CD4-positive, alpha-beta T cell treated with Interferon gamma for 1 hour (primary cell): ENCODE results near the gene ARHGEF25.
"Not testable (repeated sequence)": the region's sequence is repeated elsewhere in the genome, so short reads cannot be mapped to it uniquely, and the experiment has no call there.

Experiments used
- DNase-seq: peaks from one replicate; pipeline ENCODE4 v3.0.0-alpha.2; 2020

Gene ARHGEF25

DNA sequence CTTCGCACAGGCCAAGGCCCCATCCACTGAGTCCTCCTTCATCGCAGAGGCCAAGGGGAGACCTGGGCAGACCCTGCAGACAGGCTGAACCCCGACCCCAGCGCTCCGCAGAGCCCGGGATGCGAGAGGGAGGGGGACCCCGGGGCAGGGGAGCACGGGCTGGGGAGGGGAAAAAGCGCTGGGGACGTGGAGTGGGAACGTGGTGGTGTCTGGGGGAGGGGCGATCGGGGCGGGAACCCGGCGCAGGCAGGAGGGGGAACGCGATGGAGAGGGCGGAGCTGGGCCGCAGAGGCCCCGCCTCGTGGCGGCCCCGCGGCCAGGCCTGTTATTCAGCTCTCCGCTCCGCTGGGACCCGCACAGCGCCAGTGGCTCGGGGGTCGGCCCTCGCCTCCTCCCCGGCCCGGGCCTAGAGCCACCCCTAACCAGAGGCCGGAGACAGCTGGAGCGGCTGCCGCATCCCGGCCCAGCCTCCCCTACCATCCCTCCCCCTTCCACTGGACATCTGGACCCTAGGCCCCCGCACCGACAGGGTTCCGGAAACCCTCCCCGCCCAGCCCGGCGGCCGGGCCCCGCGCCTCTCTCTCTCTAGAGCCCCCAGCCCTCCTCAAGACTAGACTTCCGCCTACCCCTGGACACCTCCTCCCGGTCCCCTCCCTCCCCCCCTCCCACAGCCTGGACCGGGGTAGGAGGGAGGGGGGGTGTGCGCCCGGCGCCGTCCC, at the start of gene ARHGEF25:
Gene ARHGEF25 (plus strand): TSS at position 328 of the 719 bp plus-strand sequence. CDS start 460 bp downstream, outside the sequence.
- peak; percentile 32 for DNase-seq

DNA sequence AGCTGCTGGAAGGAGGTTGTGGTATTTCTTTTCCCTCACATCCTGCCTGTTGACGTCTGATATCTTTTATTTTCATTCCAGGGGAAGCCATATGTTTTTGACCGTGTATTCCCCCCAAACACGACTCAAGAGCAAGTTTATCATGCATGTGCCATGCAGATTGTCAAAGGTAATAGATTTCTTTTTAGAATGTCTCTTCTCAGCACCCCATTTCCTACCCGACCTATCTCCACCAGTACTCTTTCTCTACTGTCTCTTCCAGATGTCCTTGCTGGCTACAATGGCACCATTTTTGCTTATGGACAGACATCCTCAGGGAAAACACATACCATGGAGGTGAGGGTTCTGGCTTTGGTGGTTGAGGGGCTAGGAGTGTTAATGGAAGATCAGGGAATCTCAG, 47.9 kb upstream of the ARHGEF25 start:
- DNase-seq: no peak

DNA sequence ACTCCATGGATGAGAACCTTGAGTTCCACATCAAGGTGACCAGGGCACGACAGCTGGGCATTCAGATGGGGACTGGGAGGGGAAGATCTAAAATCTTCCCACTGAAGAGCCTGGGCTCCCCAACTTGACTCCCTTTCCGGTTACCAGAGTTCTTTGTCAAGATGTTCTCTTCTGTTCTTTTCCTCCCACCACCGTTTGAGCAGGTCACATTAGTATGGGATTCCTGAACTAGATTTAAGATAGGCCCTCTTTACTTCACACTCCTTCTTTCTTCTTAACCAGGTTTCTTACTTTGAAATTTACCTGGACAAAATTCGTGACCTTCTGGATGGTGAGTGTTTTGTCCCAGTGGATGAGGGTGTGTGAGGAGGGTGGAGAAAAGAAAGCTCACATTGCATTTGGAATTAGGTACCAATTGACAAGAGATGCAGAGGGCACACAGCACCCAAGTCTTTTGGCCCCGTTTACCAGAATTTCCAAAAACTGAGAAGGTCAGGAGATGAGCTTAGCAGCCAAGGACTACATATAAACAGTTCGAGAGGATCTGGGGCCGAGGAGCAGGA, 47.0 kb upstream of the ARHGEF25 start:
- DNase-seq: no peak

DNA sequence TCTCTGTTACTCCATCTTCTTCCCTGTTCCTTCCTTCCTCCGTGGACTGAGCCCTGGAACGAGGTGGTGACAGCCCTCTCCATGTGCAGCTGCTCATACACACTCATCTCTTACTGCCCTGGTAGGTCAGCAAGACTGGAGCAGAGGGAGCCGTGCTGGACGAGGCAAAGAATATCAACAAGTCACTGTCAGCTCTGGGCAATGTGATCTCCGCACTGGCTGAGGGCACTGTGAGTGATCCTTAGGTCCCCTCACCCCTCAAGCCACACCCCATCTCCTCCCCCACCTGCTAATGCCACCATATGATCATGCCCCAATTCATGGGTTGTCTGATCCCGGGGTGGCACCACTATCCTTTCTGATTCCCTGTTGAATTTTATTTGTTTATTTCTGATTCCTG, 42.4 kb upstream of the ARHGEF25 start:
- DNase-seq: no peak

DNA sequence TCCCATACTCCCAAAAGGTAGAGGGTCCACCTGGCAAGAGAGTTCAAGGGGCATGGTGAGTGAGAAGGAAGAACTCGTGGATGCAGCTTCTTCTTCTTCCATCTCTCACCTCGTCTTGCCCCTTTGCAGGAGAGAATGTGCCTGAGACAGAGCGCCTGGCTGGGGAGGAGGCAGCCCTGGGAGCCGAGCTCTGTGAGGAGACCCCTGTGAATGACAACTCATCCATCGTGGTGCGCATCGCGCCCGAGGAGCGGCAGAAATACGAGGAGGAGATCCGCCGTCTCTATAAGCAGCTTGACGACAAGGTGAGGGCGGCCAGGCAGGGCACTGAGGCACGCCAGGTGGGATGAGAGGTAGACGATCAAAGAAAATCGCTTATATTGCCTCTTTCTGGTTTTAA, 41.4 kb upstream of the ARHGEF25 start:
- DNase-seq: no peak

DNA sequence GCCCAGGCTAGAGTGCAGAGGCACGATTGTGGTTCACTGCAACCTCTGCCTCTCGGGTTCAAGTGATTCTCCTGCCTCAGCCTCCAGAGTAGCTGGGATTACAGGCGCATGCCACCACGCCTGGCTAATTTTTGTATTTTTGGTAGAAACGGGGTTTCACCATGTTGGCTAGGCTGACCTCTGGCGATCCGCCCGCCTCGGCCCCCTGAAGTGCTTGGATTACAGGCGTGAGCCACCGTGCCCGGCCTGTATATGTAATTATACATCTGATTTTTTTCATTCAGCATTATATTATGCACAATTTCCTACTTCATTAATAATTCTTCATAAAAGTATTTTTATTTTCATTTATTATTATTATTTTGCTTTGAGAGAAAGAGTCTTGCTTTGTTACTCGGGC, 40.8 kb upstream of the ARHGEF25 start:
- DNase-seq: not testable (repeated sequence)

DNA sequence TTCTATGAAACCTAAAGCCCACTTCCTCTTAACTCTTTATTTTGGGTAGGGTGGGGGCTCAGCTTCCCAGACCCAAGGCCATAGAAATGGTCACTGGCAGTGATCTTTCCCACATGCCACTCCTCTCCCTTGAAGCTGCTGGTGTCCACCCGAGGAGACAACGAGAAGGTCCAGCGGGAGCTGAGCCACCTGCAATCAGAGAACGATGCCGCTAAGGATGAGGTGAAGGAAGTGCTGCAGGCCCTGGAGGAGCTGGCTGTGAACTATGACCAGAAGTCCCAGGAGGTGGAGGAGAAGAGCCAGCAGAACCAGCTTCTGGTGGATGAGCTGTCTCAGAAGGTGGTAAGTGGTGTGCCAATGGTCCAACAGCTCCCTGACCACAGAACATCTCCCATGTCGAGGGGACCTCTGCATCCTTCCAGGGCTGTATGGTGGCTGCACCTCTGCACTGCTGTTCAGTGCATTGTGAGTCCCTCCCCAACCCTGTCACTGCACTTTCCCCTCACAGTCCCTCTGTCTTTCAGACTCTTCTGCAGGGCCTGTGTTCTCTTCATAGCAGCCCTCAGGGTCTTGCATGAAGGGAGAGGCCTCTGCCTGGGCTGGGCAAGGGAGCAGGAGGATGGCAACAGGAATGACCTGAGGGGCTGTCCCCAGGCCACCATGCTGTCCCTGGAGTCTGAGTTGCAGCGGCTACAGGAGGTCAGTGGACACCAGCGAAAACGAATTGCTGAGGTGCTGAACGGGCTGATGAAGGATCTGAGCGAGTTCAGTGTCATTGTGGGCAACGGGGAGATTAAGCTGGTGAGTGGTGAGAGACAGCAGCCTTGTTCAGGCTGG, 39.1 kb upstream of the ARHGEF25 start:
- DNase-seq: no peak

DNA sequence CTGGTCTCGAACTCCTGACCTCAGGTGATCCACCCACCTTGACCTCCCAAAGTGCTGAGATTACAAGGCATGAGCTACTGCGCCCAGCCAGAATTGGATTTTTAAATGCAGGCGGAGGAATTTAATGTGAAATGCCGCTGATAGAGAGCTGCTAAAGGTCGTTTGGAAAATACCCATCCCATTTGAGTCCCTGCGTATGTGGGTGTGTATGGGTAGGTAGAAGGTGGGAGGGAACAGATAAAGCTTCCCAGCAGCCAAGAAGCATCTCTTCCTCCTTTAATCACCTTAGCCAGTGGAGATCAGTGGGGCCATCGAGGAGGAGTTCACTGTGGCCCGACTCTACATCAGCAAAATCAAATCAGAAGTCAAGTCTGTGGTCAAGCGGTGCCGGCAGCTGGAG, 36.4 kb upstream of the ARHGEF25 start:
- no peak for DNase-seq

DNA sequence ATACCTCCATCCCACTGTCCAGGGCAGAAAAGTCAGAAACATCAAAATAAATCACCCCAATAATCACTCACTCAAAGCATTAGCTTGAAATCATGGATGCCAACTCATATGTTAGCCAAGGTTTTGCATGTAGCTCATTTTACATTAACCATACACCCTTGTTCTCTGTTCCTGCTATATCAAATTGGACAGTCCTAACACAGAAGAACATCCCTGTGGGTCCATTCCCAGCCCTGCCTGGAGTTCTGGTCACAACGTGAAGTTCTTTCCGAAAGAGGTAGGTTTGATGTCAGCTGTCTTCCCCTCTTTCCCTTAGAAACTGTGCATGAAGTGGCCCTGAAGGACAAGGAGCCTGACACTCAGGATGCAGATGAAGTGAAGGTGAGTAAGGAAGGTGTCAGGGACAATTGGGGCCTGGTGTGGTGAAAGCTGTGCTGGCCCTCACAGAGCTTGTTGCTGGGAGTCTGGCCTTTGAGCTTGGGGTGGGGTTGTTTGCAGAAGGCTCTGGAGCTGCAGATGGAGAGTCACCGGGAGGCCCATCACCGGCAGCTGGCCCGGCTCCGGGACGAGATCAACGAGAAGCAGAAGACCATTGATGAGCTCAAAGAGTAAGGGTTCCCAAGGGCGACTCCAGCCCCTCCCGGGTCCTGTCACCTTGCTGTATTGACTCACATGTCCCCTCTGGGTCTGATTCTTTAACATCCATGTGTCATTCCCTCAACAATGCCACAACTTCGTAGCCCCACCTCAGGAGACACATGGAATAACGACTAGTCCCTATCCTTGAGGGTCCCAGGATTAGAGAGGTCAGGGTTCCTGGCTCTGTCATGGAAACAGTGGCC, 35.2 kb upstream of the ARHGEF25 start:
- no peak for DNase-seq

DNA sequence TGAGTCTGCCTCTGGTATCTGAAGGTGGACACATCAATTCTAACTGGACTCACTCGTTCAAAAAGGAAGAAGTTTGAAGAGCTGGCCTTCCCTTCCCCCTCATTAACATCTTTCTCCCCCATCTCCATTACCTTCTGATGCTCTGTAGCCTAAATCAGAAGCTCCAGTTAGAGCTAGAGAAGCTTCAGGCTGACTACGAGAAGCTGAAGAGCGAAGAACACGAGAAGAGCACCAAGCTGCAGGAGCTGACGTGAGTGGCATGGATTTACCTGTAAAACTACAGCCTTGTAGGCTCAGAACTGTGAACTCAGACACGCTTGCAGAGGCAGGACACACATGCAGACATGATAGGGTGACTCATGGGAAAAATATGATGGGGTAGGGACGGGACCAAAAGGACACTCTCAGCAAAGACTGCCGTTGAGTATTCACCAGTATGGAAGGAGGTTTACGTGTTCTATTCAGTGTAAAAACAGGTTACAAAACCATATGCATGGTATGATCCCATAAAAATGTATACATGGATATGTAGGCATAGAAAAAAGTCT, 34.5 kb upstream of the ARHGEF25 start:
- DNase-seq: no peak

DNA sequence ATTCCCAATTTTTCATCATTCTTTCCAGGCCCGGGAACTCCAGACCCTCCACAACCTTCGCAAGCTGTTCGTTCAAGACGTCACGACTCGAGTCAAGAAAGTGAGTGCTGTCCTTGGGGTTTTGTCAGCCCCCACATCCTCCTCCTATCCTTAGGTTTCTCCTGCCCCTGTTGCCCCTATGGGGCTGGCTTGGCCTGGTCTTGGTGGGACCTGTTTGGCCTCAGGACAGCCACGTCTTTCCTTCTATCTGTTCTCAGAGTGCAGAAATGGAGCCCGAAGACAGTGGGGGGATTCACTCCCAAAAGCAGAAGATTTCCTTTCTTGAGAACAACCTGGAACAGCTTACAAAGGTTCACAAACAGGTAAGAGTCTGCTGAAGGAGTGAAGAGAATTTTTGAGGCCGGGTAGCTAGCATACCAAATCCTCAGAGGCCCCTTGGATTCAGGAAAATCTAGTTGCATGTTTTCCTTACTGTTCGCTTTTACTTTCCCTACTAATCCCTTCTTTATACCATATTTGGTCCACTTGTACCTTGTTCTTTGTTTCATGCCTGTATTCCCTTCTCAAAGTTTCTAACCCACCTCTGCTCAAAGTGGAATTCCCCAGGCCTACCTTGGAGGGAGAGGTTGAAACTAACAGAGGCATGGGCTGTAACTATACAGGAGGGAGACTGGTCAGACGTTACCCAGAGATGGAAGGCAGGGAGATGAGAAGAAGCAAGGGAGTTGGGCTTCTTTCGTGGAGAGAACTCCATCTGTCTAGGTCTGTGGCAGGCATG, 33.1 kb upstream of the ARHGEF25 start:
- no peak for DNase-seq

DNA sequence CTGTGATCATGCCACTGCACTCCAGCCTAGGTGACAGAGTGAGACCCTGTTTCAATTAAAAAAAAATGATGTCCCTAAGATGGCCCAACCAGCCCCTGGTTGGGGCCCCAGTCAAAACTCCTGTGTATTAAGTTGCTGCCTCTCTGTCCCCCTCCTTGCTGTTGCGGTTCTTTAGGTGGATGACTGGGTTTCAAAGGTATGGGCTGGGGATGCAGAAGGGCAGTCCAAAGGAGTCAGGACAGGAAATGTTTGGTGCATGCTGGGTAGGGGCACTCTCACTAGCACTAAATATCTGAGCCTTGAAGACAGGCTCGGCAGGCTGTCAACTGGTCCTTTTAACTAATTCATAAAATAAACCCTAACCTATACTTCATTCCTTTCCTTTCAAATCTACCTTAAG, 32.2 kb upstream of the ARHGEF25 start:
- no peak for DNase-seq

DNA sequence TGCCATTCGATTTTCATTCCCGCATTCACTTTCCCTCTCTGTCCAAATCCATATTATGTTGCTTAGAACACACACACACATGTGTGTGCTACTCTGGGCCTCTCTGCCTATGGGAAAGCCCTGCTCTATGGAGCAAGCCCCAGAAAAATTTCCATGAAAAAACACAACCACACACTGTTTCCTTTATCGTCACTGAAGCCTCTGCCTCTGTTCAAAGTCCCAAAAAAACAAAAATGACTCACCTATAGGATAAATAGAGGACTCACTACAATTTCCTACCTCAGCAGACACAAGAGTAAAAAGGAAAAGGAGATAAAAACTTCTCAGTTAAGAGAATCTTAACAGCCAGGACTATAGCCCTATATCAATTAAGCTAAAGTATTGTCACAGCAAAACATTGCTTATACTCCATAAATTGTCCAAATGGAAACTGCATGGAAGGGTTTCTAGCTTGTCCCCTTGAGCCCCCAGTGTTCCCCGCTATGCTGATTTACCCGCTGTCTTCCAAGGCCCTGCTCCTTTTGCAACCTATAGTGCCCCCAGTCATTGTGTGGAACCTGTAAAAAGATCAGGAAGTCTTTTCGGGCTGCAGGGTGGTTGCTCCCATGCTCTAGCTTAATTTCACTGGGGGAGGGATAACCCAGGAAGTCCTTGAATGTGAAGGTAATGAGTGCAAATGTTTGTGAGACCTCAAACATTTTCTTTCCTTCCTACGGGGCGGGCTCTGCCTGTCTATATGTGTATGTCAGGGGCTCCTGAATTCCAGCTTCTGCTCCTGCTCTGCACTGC, 31.4 kb upstream of the ARHGEF25 start:
- no peak for DNase-seq

DNA sequence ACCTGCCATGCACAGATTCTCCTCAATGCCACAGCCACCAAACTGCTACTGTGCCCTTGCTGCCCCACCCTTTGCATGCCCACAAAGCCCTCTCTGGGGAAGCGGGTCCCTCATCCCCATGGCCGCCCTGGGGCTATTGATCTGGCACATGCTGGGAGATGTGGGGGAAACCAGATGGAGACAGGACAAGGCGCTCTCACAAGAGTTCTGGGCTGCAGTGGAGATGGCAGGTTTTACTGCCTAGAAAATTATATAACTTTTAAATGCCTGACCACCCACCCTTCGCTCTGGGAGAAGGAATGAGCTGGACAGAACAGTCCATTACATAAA, 30.8 kb upstream of the ARHGEF25 start:
- DNase-seq: no peak

DNA sequence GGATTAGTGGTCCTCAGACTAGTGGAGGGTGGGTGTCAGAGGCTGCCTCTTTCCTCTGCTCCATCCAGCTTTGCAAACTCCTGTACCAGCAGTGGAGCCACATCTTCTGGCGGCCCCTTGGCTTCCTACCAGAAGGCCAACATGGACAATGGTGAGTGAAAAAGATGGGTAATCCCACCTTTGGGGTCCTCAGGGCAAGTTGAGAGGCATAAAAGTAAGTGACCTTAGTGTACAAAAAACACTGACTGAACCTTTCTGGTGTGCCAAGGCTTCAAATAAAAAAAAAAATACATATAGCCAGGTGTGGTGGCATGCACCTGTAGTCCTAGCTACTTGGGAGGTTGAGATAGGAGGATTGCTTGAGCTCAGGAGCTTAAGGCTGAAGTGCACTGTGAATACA, 29.4 kb upstream of the ARHGEF25 start:
- no peak for DNase-seq

DNA sequence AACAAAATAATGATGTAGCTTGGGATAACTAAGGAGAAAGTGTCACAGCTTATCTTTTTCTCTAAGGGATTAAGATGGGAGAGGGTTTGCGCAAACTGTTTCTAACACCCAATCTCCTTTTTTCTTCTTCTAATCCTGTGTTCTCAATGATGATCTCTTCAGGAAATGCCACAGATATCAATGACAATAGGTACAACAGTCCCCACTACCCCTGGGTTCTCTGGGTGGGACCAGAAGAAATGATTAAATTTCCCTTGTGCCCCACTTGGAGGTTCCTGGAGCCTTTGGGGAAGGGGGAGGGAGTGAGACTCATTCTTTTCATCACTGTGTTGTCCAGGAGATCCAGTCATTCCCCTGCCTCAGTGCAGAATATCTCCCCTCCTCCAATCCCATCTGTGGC, 28.8 kb upstream of the ARHGEF25 start:
- no peak for DNase-seq

DNA sequence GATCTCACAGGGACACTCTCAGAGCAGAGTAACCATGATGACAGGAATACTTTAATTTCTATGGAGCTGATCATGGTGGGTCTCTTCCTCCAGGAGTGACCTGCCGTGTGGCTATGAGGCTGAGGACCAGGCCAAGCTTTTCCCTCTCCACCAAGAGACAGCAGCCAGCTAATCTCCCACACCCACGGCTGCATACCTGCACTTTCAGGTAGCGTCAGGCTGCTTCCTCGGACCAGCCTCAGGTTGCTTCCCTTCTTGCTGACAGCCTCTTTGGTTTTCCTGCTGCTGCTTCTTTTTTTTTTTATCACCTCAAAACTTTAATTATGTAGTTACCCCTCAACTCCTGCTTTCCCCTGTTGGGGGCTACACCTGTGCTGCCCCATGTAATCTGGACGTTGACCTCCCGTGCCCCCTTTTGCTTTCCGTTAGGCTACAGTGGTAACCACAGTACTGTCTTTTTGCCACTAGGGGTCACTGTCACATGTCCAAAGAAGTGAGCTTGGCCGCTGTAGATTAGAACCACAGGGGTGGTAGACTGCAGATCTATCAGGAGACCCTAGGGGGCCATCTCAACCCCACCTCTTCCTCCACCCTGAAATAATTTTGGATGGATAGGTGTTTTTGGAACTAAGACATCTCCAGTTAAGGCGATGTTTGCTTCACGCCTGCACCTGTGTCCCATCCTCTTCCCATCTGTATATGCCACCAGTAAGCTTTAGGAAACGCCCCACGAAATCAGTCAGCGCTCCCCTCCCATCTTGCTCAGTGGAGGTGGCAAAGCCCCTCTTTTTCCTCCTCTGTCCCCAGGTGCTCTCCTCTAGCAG, 28.0 kb upstream of the ARHGEF25 start:
- DNase-seq: peak; percentile 76

DNA sequence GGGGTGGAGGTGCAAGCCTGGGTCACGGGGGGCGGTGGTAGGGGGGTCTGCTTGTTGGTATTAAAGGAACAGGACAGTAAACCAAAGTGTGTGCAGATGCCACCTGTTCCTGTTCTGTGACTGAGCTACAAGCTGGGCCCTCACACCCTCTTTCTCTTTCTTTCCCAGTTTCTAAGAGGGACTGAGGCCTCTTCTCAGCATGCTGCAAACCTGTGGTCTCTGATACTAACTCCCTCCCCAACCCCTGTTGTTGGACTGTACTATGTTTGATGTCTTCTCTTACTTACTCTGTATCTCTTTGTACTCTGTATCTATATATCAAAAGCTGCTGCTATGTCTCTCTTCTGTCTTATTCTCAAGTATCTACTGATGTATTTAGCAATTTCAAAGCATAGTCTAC, 27.2 kb upstream of the ARHGEF25 start:
- no peak for DNase-seq

DNA sequence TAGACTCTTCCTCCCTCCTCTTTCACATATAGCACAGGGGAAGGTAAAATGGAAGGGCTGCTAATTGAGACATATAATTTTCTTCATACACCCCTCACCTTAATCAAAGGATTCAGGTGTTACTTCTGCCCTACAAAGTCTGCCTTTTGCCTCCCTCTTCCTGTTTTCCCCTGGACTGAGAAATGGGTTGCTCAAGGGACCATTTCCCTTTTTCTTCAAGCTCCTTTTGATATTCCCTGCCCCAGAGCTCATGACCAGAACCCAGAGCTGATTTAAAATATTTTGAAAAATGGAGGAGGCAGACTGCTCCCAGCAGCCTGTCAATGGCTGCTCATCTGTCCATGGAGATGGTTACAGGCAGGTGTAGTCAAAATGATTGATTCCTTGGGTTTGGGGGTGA, 26.5 kb upstream of the ARHGEF25 start:
- DNase-seq: no peak

DNA sequence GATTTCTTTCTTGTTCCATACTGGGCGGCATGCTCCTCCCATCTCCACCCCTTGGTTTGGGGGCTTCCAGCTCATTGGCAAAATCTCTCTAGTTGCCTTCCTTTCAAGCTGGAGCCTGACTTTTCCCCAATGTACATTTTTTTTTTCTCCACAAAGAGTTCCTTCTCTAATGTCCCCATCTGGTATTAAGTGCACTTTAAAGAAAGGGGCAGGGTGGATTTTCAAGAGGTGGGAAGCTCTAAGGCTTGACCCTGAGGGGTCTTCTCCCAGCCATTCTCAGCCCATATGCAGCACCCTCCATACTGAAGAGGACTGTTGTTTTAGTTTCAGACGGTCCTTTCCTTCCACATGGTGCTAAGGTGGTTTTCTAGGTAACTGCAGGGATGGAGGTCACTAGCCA, 26.1 kb upstream of the ARHGEF25 start:
- no peak for DNase-seq
